ENCODE results near the gene RIPOR3.

The RIPOR3 gene

DNA sequence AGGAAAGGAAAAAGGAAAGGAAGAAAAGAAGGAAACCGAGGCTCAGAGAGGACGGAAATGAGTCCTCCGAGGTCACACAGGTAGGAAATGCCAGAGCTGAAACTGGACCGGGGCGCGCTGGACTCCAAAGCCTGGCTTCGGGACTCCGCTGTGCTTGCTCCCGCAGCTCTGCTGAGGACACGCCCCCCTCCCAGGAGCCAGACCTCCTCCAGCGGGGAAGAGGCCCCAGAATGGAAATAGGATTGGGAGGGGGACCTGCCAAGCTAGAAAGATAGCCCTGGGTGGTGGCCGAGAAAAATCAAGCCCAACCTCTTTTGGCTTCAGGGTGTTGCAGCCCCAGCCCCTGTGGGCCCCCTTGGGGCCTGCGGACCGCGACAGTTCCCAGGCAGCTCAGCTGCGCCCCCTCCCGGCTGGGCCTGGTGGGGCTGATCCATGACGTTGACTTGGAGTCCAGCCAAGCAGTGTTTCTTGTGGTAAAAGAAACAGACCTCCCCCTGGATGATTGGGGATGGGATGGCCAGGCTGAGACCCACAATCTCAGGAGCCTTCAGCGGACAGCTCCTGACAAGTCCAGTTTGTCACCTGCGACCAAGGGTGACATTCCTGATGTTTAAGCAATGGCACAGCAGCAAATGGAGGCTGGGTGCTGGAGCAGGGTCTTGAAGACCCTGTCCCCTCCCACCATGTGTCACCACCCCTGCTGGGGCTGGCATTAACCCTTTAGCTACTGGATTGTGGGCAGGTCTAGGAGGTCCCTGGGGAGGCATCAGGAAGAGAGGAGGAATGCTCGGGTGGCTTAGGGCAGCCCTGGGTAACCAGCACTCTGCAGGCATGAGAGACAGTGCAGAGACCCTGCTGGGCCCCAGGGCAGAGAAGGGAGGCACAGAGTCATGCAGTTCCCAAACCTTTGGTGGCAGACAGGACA lies 55.4 kb downstream of the RIPOR3 start:
- peak; percentile 81 for DNase-seq (ENCODE audit: extremely low spot score)
- ChIA-PET CTCF (interaction anchor here (1.0 to 3.1 kb wide), 14 partner anchors 9 to 448 kb away, joined by 3 to 10 read pairs (median 4); no protein-coding TSS in a partner anchor), POLR2A (no interaction called here)
- TF ChIP-seq, protein P1, sequence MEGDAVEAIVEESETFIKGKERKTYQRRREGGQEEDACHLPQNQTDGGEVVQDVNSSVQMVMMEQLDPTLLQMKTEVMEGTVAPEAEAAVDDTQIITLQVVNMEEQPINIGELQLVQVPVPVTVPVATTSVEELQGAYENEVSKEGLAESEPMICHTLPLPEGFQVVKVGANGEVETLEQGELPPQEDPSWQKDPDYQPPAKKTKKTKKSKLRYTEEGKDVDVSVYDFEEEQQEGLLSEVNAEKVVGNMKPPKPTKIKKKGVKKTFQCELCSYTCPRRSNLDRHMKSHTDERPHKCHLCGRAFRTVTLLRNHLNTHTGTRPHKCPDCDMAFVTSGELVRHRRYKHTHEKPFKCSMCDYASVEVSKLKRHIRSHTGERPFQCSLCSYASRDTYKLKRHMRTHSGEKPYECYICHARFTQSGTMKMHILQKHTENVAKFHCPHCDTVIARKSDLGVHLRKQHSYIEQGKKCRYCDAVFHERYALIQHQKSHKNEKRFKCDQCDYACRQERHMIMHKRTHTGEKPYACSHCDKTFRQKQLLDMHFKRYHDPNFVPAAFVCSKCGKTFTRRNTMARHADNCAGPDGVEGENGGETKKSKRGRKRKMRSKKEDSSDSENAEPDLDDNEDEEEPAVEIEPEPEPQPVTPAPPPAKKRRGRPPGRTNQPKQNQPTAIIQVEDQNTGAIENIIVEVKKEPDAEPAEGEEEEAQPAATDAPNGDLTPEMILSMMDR (IDR thresholded peaks at IDR 0.05; ENCODE audit: control extremely low read depth, extremely low read depth, low read depth, missing control alignments) = peak; percentile 69

DNA sequence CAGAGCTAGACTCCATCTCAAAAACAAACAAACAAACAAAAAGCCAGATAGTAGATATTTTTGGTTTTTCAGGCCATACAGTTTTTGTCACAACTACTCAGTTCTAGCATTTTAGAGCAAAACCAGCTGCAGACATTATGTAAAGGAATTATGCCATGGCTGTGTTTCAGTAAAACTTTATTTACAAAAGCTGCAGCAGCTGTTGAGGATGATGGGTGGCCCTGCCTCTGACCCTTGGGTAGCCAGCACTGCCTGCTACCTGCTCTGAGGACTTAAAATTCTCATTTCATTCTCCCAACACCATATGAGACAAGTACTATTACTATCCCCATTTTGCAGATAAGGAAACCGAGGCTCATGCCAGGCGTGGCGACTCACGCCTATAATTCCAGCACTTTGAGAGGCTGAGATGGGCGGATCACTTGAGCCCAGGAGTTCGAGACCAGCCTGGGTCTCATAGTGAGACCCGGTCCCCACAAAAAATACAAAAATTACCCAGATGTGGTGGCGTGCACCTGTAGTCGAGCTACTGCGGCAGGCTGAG lies 56.3 kb downstream of the RIPOR3 start:
- TF ChIP-seq, protein P1 (IDR thresholded peaks at IDR 0.05; ENCODE audit: control extremely low read depth, extremely low read depth, low read depth, missing control alignments) = no peak
- CTCF ChIA-PET = interaction anchor here (1.0 to 3.1 kb wide), 10 partner anchors 9 to 447 kb away, joined by 3 to 10 read pairs (median 4); no protein-coding TSS in a partner anchor
- POLR2A ChIA-PET = no interaction called here
- DNase-seq (ENCODE audit: extremely low spot score) = no peak

DNA sequence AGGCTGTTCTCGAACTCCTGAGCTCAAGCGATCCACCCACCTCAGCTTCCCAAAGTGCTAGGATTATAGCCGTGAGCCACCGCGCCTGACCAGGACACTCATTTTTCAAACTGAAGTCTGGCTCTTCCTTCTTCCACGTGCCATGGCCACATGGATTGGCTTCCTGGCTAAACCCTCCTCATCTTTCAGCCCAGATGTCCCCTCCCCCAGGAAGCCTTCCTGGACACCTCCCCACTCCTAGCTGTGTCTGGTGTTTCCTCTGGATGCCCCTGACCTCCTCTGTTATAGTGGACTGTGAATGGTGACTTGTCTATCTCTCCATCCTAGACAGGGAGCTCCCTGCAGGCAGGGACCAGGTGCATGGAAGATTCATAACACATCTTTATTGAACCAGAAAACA lies 57.2 kb downstream of the RIPOR3 start:
- ChIA-PET CTCF (interaction anchor here (1.3 to 1.9 kb wide), 2 partner anchors 11 to 30 kb away, joined by 4 to 5 read pairs; no protein-coding TSS in a partner anchor), POLR2A (no interaction called here)
- no peak for DNase-seq (ENCODE audit: extremely low spot score)
- TF ChIP-seq, protein P1 (IDR thresholded peaks at IDR 0.05; ENCODE audit: control extremely low read depth, extremely low read depth, low read depth, missing control alignments) = no peak

DNA sequence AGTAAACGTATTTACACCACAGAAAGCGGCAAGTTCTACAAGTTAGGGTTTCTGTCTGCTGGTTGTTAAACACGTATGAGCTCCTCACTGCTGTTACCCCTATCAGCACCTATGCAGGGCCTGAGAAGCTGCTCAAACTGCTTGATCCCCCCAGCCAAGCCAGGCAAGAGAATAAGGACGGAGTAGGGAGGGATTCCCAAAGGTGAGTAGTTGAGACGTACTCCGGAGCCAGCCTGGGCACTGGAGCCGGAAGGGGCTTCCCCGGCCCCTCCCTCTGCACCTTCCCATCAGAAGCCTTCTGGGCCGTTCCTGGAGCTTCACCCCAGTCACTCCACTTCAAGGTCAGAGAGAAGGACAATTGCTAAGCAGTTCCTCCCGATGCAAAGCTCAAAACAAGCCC lies 58.0 kb downstream of the RIPOR3 start:
- ChIA-PET CTCF (interaction anchor here (1.1 to 1.3 kb wide), 2 partner anchors 17 to 30 kb away, joined by 3 to 4 read pairs; no protein-coding TSS in a partner anchor), POLR2A (no interaction called here)
- TF ChIP-seq, protein P1 (IDR thresholded peaks at IDR 0.05; ENCODE audit: control extremely low read depth, extremely low read depth, low read depth, missing control alignments) = no peak
- DNase-seq (ENCODE audit: extremely low spot score) = no peak

DNA sequence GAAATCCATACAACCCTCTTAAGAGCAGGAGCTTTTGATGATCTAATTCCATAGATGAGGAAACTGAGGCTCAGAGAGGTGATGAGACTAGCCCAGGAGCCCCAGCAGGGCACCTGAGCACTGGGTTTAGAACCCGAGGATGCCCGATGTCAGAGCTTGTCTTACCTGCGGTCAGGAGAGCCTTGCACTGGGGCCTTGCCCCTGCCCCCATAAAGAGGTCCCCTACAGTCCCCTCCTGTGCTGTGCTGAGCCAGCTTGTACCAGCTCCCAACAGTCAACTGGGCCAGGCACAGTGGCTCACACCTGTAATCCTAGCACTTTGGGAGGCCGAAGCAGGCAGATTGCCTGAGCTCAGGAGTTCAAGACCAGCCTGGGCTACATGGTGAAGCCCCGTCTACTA lies 58.6 kb downstream of the RIPOR3 start:
- TF ChIP-seq, protein P1 (IDR thresholded peaks at IDR 0.05; ENCODE audit: control extremely low read depth, extremely low read depth, low read depth, missing control alignments) = no peak
- ChIA-PET POLR2A (no interaction called here), CTCF (interaction anchor here (1.1 to 1.5 kb wide), 3 partner anchors 18 to 116 kb away, joined by 3 to 6 read pairs (median 4); no protein-coding TSS in a partner anchor)
- DNase-seq (ENCODE audit: extremely low spot score) = no peak

DNA sequence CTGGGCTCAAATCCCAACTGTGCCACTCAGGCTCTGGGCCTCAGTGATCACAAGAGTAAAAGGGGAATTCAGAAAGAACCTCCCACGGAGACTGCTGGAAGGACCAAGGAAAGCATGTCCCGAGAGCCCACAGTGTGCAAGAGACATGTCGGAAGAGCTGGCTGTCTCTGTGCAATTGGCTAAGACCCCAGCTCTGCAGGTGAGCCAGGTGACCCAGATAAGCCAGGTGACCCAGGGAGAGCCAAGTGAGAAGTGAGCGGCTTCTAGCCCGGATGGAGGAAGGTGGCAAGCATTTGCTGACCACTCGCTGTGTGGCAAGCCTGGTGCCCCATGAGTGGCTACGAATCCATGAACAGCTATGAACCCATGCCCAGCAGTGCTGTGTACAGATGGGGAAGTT lies 59.1 kb downstream of the RIPOR3 start:
- TF ChIP-seq, protein P1 (IDR thresholded peaks at IDR 0.05; ENCODE audit: control extremely low read depth, extremely low read depth, low read depth, missing control alignments) = no peak
- ChIA-PET POLR2A (no interaction called here), CTCF (interaction anchor here (1.1 to 1.5 kb wide), 2 partner anchors 18 to 117 kb away, joined by 3 to 6 read pairs; no protein-coding TSS in a partner anchor)
- no peak for DNase-seq (ENCODE audit: extremely low spot score)

All from GM10248 (cell line).